HL-60/S4 (cell line): ENCODE data around the gene CMC2.

Source experiments
- in situ Hi-C: fragments of 300-500 bp; cut with MboI; formaldehyde crosslinking; loops from 2 replicates; pipeline ENCODE4 v1.14.3; 2022; ENCODE audit warnings: low sequenced_read_pairs

CMC2 gene

GRCh38 chr16:80936410-80936809, 70.3 kb downstream of the CMC2 start:
- in situ Hi-C loops, result no loop called here

GRCh38 chr16:80935691-80936090, 71.0 kb downstream of the CMC2 start:
- in situ Hi-C loops, result no loop called here

- in situ Hi-C loops, result no loop called here
Measured at GRCh38 chr16:80932708-80933095, 74.0 kb downstream of the CMC2 start.

- in situ Hi-C loops, result no loop called here
Measured at GRCh38 chr16:80931801-80932707, 74.6 kb downstream of the CMC2 start.

- in situ Hi-C loops, result no loop called here
Measured at GRCh38 chr16:80924372-80924978, 82.2 kb downstream of the CMC2 start.

GRCh38 chr16:80923356-80923755, 83.3 kb downstream of the CMC2 start:
- in situ Hi-C loops, result no loop called here
